GM12878 (cell line): Measurements from ENCODE around the gene TAMALIN. TPM values are rescaled to one million over a fixed set of nuclear protein-coding genes. Genes with fewer than 3 reads are reported as not detected.

Experiments used
- ATAC-seq: fragments of 200-7000 bp; cut with Tn5 transposase; 3 replicates; pipeline ENCODE4 v1.9.1; 2020; ENCODE audit warnings: mild to moderate bottlenecking, moderate library complexity
- BruUV-seq: library from RNA; stranded (reverse); fragments of 400-500 nt; replicated peaks from 2 replicates; lab custom pipeline; 2021; lab: Mats Ljungman, UMichigan
- CTCF ChIA-PET: fragments of 300-600 bp; sonication (Branson Sonifier 250); formaldehyde crosslinking; extraction: SDS; loops from one replicate; lab custom pipeline; 2021; ENCODE audit warnings: inconsistent platforms; lab: Yijun Ruan, JAX
- POLR2A ChIA-PET: fragments of 350-600 bp; formaldehyde crosslinking; extraction: SDS; loops from one replicate; lab custom pipeline; 2021; ENCODE audit warnings: inconsistent platforms; lab: Charles Lee
- RAD21 ChIA-PET: fragments of 300-600 bp; sonication (Branson Sonifier 250); formaldehyde crosslinking; loops from one replicate; lab custom pipeline; 2023; ENCODE audit warnings: antibody characterized with exemption; ENCODE audit not compliant: unreplicated experiment; lab: Charles Lee
- SMC1A ChIA-PET: fragments of 300-600 bp; sonication (Branson Sonifier 250); formaldehyde crosslinking; loops from one replicate; lab custom pipeline; 2023; ENCODE audit not compliant: unreplicated experiment, uncharacterized antibody; lab: Charles Lee
- DNase-seq: peaks from one replicate; pipeline ENCODE4 v3.0.0-alpha.2; 2011; ENCODE audit warnings: low read depth, low spot score
- FAIRE-seq: peaks from 3 replicates; lab custom pipeline; 2011; peaks lifted over from hg19 to GRCh38; lab: Jason Lieb, UNC
- H2AFZ ChIP-seq: 2 replicates; pipeline ENCODE4 v1.6.0; 2011; ENCODE audit warnings: low read depth, low read length, control low read depth; ENCODE audit not compliant: control insufficient read depth
- H3K27ac ChIP-seq: 2 replicates; pipeline ENCODE4 v1.5.1; 2011; ENCODE audit warnings: control low read depth; ENCODE audit not compliant: control insufficient read depth, insufficient read depth
- H3K27me3 ChIP-seq, 2 experiments: replicated peaks in 1 of 2; 2 replicates each; pipeline versions ENCODE4 v1.6.0 to v1.6.1; 2011; ENCODE audit warnings: low read length in 1 of 2; ENCODE audit not compliant: control insufficient read depth in 2 of 2, insufficient read depth in 2 of 2
- H3K36me3 ChIP-seq, 2 experiments: 2 replicates each; pipeline ENCODE4 v1.5.1; 2011; ENCODE audit warnings: low read length in 1 of 2; ENCODE audit not compliant: control insufficient read depth in 2 of 2, insufficient read depth in 2 of 2
- H3K4me1 ChIP-seq: 2 replicates; pipeline ENCODE4 v1.6.1; 2011; ENCODE audit warnings: mild to moderate bottlenecking, low read length, moderate library complexity, mixed read lengths; ENCODE audit not compliant: control insufficient read depth, insufficient read depth
- H3K4me2 ChIP-seq: 2 replicates; pipeline ENCODE4 v1.6.0; 2011; ENCODE audit warnings: control low read depth; ENCODE audit not compliant: control insufficient read depth, insufficient read depth
- H3K4me3 ChIP-seq: fragments of 200-600 bp; sonication (generic); 2 replicates; pipeline ENCODE4 v1.5.1; 2016
- H3K79me2 ChIP-seq: 2 replicates; pipeline ENCODE4 v1.6.0; 2011; ENCODE audit warnings: low read length; ENCODE audit not compliant: control insufficient read depth, insufficient read depth
- H3K9ac ChIP-seq: 2 replicates; pipeline ENCODE4 v1.8.0; 2011; ENCODE audit warnings: low read length, control low read depth, mixed read lengths; ENCODE audit not compliant: control insufficient read depth, insufficient read depth
- H3K9me3 ChIP-seq: replicated peaks from 3 replicates; pipeline ENCODE4 v1.5.1; 2011; ENCODE audit warnings: mild to moderate bottlenecking, low read length; ENCODE audit not compliant: control insufficient read depth, insufficient read depth
- H4K20me1 ChIP-seq: 2 replicates; pipeline ENCODE4 v1.6.0; 2011; ENCODE audit not compliant: control insufficient read depth, insufficient read depth
- BHLHE40 ChIP-seq, 2 experiments: fragments of 450-650 bp in 1 of 2; IDR thresholded peaks; 2 replicates each; pipeline ENCODE4 v1.6.1; 2011 to 2017; ENCODE audit warnings: low read depth in 2 of 2, borderline replicate concordance in 1 of 2, improper control_type of control experiment in 1 of 2, low read length in 1 of 2, mild to moderate bottlenecking in 1 of 2
- CREB1 ChIP-seq: IDR thresholded peaks from 2 replicates; pipeline ENCODE4 v1.6.1; 2012; ENCODE audit warnings: low read depth, mild to moderate bottlenecking, inconsistent platforms
- ETV6 ChIP-seq, 2 experiments: fragments of 450-650 bp in 1 of 2; IDR thresholded peaks in 1 of 2; conservative IDR thresholded peaks in 1 of 2; 2 replicates each; pipeline ENCODE4 v1.6.1; 2014; ENCODE audit warnings: antibody characterized with exemption in 1 of 2, borderline replicate concordance in 1 of 2, low read depth in 1 of 2, mild to moderate bottlenecking in 1 of 2, moderate library complexity in 1 of 2
- GATAD2B ChIP-seq: fragments of 450-650 bp; conservative IDR thresholded peaks from 2 replicates; pipeline ENCODE4 v1.6.1; 2017; ENCODE audit warnings: low read depth, mild to moderate bottlenecking, moderate library complexity
- MYB ChIP-seq: fragments of 150-350 bp; IDR thresholded peaks from 2 replicates; pipeline ENCODE4 v1.6.1; 2014; ENCODE audit warnings: mild to moderate bottlenecking, low read depth, low read length, borderline replicate concordance
- NFYA ChIP-seq: IDR thresholded peaks from 2 replicates; pipeline ENCODE4 v1.6.1; 2011; ENCODE audit warnings: low read depth, mild to moderate bottlenecking, low read length, improper control_type of control experiment, borderline replicate concordance
- RAD21 ChIP-seq: IDR thresholded peaks from 2 replicates; pipeline ENCODE4 v1.6.1; 2011; ENCODE audit warnings: mild to moderate bottlenecking, low read depth, low read length, moderate library complexity; ENCODE audit not compliant: insufficient read depth
- RELA ChIP-seq: fragments of 450-650 bp; IDR thresholded peaks from 2 replicates; pipeline ENCODE4 v1.8.0; 2014; ENCODE audit warnings: borderline replicate concordance; ENCODE audit not compliant: partially characterized antibody
- RFX5 ChIP-seq: IDR thresholded peaks from 2 replicates; pipeline ENCODE4 v1.6.1; 2011; ENCODE audit warnings: low read depth, low read length, improper control_type of control experiment
- STAT3 ChIP-seq: IDR thresholded peaks from 2 replicates; pipeline ENCODE4 v1.6.1; 2011; ENCODE audit warnings: low read depth, low read length, improper control_type of control experiment
- WGBS: methylation state at CpG from one replicate; pipeline ENCODE4 v1.1.6; 2016; ENCODE audit warnings: low lambda C conversion rate; ENCODE audit not compliant: insufficient replicate concordance, insufficient coverage; ENCODE audit errors: missing lambda C conversion rate; 5-methylcytosine and 5-hydroxymethylcytosine counted together
- in situ Hi-C: fragments of 300-500 bp; cut with MboI; formaldehyde crosslinking; loops from 9 replicates; pipeline ENCODE4 v1.14.3; 2018; ENCODE audit warnings: mixed read lengths
- intact Hi-C: fragments of 100-400 bp; cut with micrococcal nuclease; formaldehyde crosslinking; loops from one replicate; pipeline ENCODE4 v1.14.2; 2022; ENCODE audit not compliant: unreplicated experiment
- polyA plus RNA-seq, 11 experiments: library from polyadenylated mRNA; depleted of rRNA in 4 of 11; unstranded in 6 of 11; stranded (reverse) in 5 of 11; fragments of >200 nt; fragmentation: Nextera tagmentation in 4 of 11; fragmentation: Illumina TruSeq in 1 of 11; extraction: Ambion mirVana in 4 of 11; extraction: Trizol in 1 of 11; gene quantifications; 1 replicate in 1 of 11; 2 replicates in 10 of 11; pipeline versions ENCODE4 v1.2.1 to v1.2.3, GENCODE V29; 2011 to 2016; ENCODE audit warnings: inconsistent platforms in 2 of 11, missing spikeins in 2 of 11, low read depth in 1 of 11
- total RNA-seq, 4 experiments: library from RNA; depleted of rRNA in 3 of 4; stranded (reverse); fragments of >200 nt in 3 of 4; fragmentation: Illumina TruSeq in 1 of 4; extraction: Trizol in 1 of 4; gene quantifications; 2 replicates each; pipeline versions ENCODE4 v1.2.1 to v1.2.3, GENCODE V29; 2013 to 2021
- TF ChIP-seq, protein P1 (sequence below): IDR thresholded peaks from 2 replicates; pipeline ENCODE4 v1.6.1; 2012; ENCODE audit warnings: improper control_type of control experiment, low read depth, low read length; ENCODE audit not compliant: insufficient replicate concordance
- TF ChIP-seq, protein P2 (sequence below): fragments of 450-650 bp; IDR thresholded peaks from 2 replicates; pipeline ENCODE4 v1.6.1; 2017; ENCODE audit warnings: mild to moderate bottlenecking, moderate library complexity

The TAMALIN gene
- total and polyA plus RNA-seq, 10 of the 15 experiments (the other 5 are each of a cell fraction or from before 2014, with no cell fraction given), result 0.09 to 0.58 (median 0.19) TPM; not detected in 4

DNA sequence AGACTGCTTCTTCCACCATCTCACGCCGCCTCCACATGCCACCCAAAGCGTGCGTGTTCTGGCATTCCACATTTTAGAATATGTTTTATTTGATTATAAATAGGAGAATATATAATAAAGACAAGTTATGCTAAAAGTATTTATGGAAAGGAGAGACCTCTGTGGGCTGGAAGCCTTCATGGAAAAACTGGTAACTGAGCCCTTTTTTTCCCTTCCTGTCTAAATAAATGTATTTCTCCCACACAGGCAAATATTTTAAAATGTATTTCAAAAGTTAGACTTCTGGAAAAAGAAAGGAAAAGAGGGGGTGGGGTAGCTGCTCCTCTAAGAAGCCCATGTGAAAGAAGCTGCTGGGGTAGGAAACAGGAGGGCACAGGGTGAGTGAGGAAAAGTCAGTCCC lies 28.4 kb downstream of the TAMALIN start:
- no peaks in the 10 kb centered on the region for H4K20me1 ChIP-seq
- no TSS peak for BruUV-seq
- no peak for ATAC-seq

More for the DNA sequence above, 28.4 kb downstream of the TAMALIN start:
- H3K27me3 ChIP-seq, result no peaks in the 10 kb centered on the region; a peak in 1 of 4 replicates
- no peak overlapping the region for H3K4me3 ChIP-seq
- H3K79me2 ChIP-seq, result no peaks in the 10 kb centered on the region
- no peak for DNase-seq
- intact Hi-C loops (no loop called here), in situ Hi-C loops (no loop called here)
- TF ChIP-seq STAT3, result no peak
- TF ChIP-seq RFX5, result no peak
- no peak for TF ChIP-seq NFYA
- no peak for TF ChIP-seq CREB1
- no peak for TF ChIP-seq GATAD2B
- TF ChIP-seq, protein P1, sequence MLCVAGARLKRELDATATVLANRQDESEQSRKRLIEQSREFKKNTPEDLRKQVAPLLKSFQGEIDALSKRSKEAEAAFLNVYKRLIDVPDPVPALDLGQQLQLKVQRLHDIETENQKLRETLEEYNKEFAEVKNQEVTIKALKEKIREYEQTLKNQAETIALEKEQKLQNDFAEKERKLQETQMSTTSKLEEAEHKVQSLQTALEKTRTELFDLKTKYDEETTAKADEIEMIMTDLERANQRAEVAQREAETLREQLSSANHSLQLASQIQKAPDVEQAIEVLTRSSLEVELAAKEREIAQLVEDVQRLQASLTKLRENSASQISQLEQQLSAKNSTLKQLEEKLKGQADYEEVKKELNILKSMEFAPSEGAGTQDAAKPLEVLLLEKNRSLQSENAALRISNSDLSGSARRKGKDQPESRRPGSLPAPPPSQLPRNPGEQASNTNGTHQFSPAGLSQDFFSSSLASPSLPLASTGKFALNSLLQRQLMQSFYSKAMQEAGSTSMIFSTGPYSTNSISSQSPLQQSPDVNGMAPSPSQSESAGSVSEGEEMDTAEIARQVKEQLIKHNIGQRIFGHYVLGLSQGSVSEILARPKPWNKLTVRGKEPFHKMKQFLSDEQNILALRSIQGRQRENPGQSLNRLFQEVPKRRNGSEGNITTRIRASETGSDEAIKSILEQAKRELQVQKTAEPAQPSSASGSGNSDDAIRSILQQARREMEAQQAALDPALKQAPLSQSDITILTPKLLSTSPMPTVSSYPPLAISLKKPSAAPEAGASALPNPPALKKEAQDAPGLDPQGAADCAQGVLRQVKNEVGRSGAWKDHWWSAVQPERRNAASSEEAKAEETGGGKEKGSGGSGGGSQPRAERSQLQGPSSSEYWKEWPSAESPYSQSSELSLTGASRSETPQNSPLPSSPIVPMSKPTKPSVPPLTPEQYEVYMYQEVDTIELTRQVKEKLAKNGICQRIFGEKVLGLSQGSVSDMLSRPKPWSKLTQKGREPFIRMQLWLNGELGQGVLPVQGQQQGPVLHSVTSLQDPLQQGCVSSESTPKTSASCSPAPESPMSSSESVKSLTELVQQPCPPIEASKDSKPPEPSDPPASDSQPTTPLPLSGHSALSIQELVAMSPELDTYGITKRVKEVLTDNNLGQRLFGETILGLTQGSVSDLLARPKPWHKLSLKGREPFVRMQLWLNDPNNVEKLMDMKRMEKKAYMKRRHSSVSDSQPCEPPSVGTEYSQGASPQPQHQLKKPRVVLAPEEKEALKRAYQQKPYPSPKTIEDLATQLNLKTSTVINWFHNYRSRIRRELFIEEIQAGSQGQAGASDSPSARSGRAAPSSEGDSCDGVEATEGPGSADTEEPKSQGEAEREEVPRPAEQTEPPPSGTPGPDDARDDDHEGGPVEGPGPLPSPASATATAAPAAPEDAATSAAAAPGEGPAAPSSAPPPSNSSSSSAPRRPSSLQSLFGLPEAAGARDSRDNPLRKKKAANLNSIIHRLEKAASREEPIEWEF, result no peak
- TF ChIP-seq MYB, result no peak
- no peak for TF ChIP-seq BHLHE40 (IDR thresholded peaks at IDR 0.05; ENCODE audit: borderline replicate concordance in 1 of 2, low read depth in 2 of 2, low read length in 1 of 2)
- no peak for TF ChIP-seq RELA
- no peak for TF ChIP-seq RAD21
- TF ChIP-seq, protein P2, sequence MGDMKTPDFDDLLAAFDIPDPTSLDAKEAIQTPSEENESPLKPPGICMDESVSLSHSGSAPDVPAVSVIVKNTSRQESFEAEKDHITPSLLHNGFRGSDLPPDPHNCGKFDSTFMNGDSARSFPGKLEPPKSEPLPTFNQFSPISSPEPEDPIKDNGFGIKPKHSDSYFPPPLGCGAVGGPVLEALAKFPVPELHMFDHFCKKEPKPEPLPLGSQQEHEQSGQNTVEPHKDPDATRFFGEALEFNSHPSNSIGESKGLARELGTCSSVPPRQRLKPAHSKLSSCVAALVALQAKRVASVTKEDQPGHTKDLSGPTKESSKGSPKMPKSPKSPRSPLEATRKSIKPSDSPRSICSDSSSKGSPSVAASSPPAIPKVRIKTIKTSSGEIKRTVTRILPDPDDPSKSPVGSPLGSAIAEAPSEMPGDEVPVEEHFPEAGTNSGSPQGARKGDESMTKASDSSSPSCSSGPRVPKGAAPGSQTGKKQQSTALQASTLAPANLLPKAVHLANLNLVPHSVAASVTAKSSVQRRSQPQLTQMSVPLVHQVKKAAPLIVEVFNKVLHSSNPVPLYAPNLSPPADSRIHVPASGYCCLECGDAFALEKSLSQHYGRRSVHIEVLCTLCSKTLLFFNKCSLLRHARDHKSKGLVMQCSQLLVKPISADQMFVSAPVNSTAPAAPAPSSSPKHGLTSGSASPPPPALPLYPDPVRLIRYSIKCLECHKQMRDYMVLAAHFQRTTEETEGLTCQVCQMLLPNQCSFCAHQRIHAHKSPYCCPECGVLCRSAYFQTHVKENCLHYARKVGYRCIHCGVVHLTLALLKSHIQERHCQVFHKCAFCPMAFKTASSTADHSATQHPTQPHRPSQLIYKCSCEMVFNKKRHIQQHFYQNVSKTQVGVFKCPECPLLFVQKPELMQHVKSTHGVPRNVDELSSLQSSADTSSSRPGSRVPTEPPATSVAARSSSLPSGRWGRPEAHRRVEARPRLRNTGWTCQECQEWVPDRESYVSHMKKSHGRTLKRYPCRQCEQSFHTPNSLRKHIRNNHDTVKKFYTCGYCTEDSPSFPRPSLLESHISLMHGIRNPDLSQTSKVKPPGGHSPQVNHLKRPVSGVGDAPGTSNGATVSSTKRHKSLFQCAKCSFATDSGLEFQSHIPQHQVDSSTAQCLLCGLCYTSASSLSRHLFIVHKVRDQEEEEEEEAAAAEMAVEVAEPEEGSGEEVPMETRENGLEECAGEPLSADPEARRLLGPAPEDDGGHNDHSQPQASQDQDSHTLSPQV, result no peak
- no peak for TF ChIP-seq ETV6 (conservative IDR thresholded peaks at IDR 0.05 in 1 of 2, IDR thresholded peaks at IDR 0.05 in 1 of 2; ENCODE audit: borderline replicate concordance in 1 of 2, low read depth in 1 of 2)
- ChIA-PET CTCF (interaction anchor here (1.0 to 5.9 kb wide), 6 partner anchors 9 to 82 kb away, joined by 3 to 33 read pairs (median 4); no protein-coding TSS in a partner anchor), SMC1A (interaction anchor here (1.1 to 13.7 kb wide), 2 partner anchors 9 to 51 kb away, joined by 3 to 322 read pairs; no protein-coding TSS in a partner anchor), RAD21 (interaction anchor here (4.0 kb wide), 1 partner anchor 10 kb away, joined by 15 read pairs; no protein-coding TSS in a partner anchor), POLR2A (interaction anchor here (6.0 kb wide), 1 partner anchor 16 kb away, joined by 24 read pairs; the partner anchor contains the start of gene NR4A1)
- FAIRE-seq, result no peak
- H3K4me1 ChIP-seq, result peaks cover 17% of the 10 kb centered on the region
- H3K9ac ChIP-seq, result no peak overlapping the region
- no peak overlapping the region for H3K4me2 ChIP-seq
- no peaks in the 10 kb centered on the region for H3K36me3 ChIP-seq
- WGBS, result 73% methylated on average over 4 of the region's 4 CpGs
- no peak overlapping the region for H2AFZ ChIP-seq
- H3K27ac ChIP-seq, result no peak overlapping the region
- H3K9me3 ChIP-seq, result no peaks in the 10 kb centered on the region
